GM04504 (cell line): ENCODE measurements around the gene OR4D9.
A peak's percentile ranks its signal among the peaks of the same experiment; 100 is the strongest.
"Not testable (repeated sequence)": the region's sequence is repeated elsewhere in the genome, so short reads cannot be mapped to it uniquely, and the experiment has no call there.

ENCODE experiments used
- DNase-seq: peaks from one replicate; pipeline ENCODE4 v3.0.0-alpha.2; 2012; ENCODE audit warnings: low read depth

OR4D9 gene

GRCh38 chr11:59510941-59511589 lies at the start of gene OR4D9:
Gene OR4D9 (plus strand): TSS chr11:59511539. CDS start chr11:59514913, 3,374 bp downstream.
- DNase-seq: no peak

GRCh38 chr11:59463190-59463641 lies 48.1 kb upstream of the OR4D9 start:
- DNase-seq: peak; percentile 16

- no peak for DNase-seq
Measured at GRCh38 chr11:59473015-59473414, 38.3 kb upstream of the OR4D9 start, which contains the start of gene OR4D10. Gene OR4D10 (plus strand): TSS chr11:59473315. CDS start chr11:59477430, 4,115 bp downstream.

- no peak for DNase-seq
Measured at GRCh38 chr11:59475176-59475575, 36.2 kb upstream of the OR4D9 start.

- no peak for DNase-seq
Measured at GRCh38 chr11:59479906-59480305, 31.4 kb upstream of the OR4D9 start.

GRCh38 chr11:59480359-59480758 lies 31.0 kb upstream of the OR4D9 start:
- no peak for DNase-seq

GRCh38 chr11:59501931-59502330 lies 9.4 kb upstream of the OR4D9 start:
- DNase-seq: no peak

- no peak for DNase-seq
Measured at GRCh38 chr11:59503276-59503675, 8.1 kb upstream of the OR4D9 start, which contains the start of gene OR4D11. Gene OR4D11 (plus strand): TSS chr11:59503576. CDS start chr11:59503576, 0 bp downstream.

- DNase-seq: no peak
Measured at GRCh38 chr11:59511675-59512074, 336 bp downstream of the OR4D9 start.

GRCh38 chr11:59520139-59520538 lies 8.8 kb downstream of the OR4D9 start:
- not testable (repeated sequence) for DNase-seq

GRCh38 chr11:59520741-59521140 lies 9.4 kb downstream of the OR4D9 start:
- DNase-seq: no peak

- DNase-seq: no peak
Measured at GRCh38 chr11:59523541-59523940, 12.2 kb downstream of the OR4D9 start.

- no peak for DNase-seq
Measured at GRCh38 chr11:59528711-59529110, 17.4 kb downstream of the OR4D9 start.

- DNase-seq: no peak
Measured at GRCh38 chr11:59532620-59533019, 21.3 kb downstream of the OR4D9 start.

- no peak for DNase-seq
Measured at GRCh38 chr11:59534676-59535075, 23.3 kb downstream of the OR4D9 start.

- DNase-seq: no peak
Measured at GRCh38 chr11:59542142-59542810, 30.9 kb downstream of the OR4D9 start.

GRCh38 chr11:59543713-59544112 lies 32.4 kb downstream of the OR4D9 start:
- DNase-seq: not testable (repeated sequence)

- no peak for DNase-seq
Measured at GRCh38 chr11:59544869-59545178, 33.5 kb downstream of the OR4D9 start.

- DNase-seq: no peak
Measured at GRCh38 chr11:59545179-59546020, 34.1 kb downstream of the OR4D9 start.

- DNase-seq: not testable (repeated sequence)
Measured at GRCh38 chr11:59547605-59548308, 36.4 kb downstream of the OR4D9 start.

GRCh38 chr11:59548309-59548656 lies 36.9 kb downstream of the OR4D9 start:
- DNase-seq: no peak

GRCh38 chr11:59550368-59550841 lies 39.1 kb downstream of the OR4D9 start:
- peak; percentile 85 for DNase-seq
